IMR-90 (cell line): ENCODE data around the gene RIMS3. TPM values are rescaled to one million over a fixed set of nuclear protein-coding genes. Genes with fewer than 3 reads are reported as not detected.

Experiments used
- ATAC-seq: fragments of 200-7000 bp; cut with Tn5 transposase; 2 replicates; pipeline ENCODE4 v1.9.1; 2020; ENCODE audit warnings: low read depth, mild to moderate bottlenecking, moderate library complexity
- BruUV-seq: library from RNA; stranded (reverse); fragments of 400-500 nt; replicated peaks from 2 replicates; lab custom pipeline; 2021; lab: Mats Ljungman, UMichigan
- CTCF ChIA-PET: fragments of 300-600 bp; formaldehyde crosslinking; extraction: SDS; loops from one replicate; lab custom pipeline; 2021; ENCODE audit warnings: antibody characterized with exemption; lab: Yijun Ruan, JAX
- POLR2A ChIA-PET: fragments of 300-600 bp; sonication (Branson Sonifier 250); formaldehyde crosslinking; loops from one replicate; lab custom pipeline; 2022; ENCODE audit warnings: antibody characterized with exemption; ENCODE audit not compliant: unreplicated experiment; lab: Charles Lee
- DNase-seq: peaks from one replicate; pipeline ENCODE4 v3.0.0; 2013
- H2AFZ ChIP-seq: replicated peaks from 2 replicates; pipeline ENCODE3; 2013; ENCODE audit warnings: low read length, mild to moderate bottlenecking; ENCODE audit not compliant: poor library complexity
- H2AK5ac ChIP-seq: 2 replicates; pipeline ENCODE4 v1.6.1; 2013; ENCODE audit warnings: low read depth, low read length, inconsistent platforms
- H2AK9ac ChIP-seq: replicated peaks from 2 replicates; pipeline ENCODE3; 2013; ENCODE audit warnings: mild to moderate bottlenecking, low read depth, low read length, moderate library complexity; ENCODE audit not compliant: poor library complexity
- H2BK120ac ChIP-seq: 2 replicates; pipeline ENCODE4 v1.6.1; 2013; ENCODE audit warnings: low read depth, low read length, inconsistent platforms
- H2BK15ac ChIP-seq: 3 replicates; pipeline ENCODE4 v1.6.1; 2013; ENCODE audit warnings: low read depth, low read length, inconsistent platforms
- H2BK20ac ChIP-seq: 2 replicates; pipeline ENCODE4 v1.6.1; 2013; ENCODE audit warnings: low read depth, mild to moderate bottlenecking, inconsistent platforms, low read length, moderate library complexity
- H2BK5ac ChIP-seq: 2 replicates; pipeline ENCODE4 v1.6.1; 2013; ENCODE audit warnings: mild to moderate bottlenecking, low read depth, low read length, inconsistent platforms; ENCODE audit not compliant: poor library complexity, severe bottlenecking
- H3K14ac ChIP-seq: replicated peaks from 2 replicates; pipeline ENCODE4 v1.6.1; 2013; ENCODE audit warnings: low read depth, low read length, inconsistent platforms
- H3K18ac ChIP-seq: 2 replicates; pipeline ENCODE4 v1.6.1; 2013; ENCODE audit warnings: low read depth, low read length, control low read depth
- H3K23ac ChIP-seq: 2 replicates; pipeline ENCODE4 v1.6.1; 2013; ENCODE audit warnings: low read depth, low read length, inconsistent platforms
- H3K27ac ChIP-seq: 2 replicates; pipeline ENCODE4 v1.5.1; 2013; ENCODE audit warnings: mild to moderate bottlenecking, control low read depth, low read length; ENCODE audit not compliant: insufficient read depth
- H3K27me3 ChIP-seq: 2 replicates; pipeline ENCODE4 v1.6.1; 2013; ENCODE audit warnings: low read length; ENCODE audit not compliant: control insufficient read depth, insufficient read depth
- H3K36me3 ChIP-seq: 2 replicates; pipeline ENCODE4 v1.6.1; 2013; ENCODE audit warnings: low read length, mixed read lengths; ENCODE audit not compliant: control insufficient read depth, insufficient read depth
- H3K4ac ChIP-seq: 2 replicates; pipeline ENCODE4 v1.6.1; 2013; ENCODE audit warnings: low read depth, low read length, inconsistent platforms
- H3K4me1 ChIP-seq: 2 replicates; pipeline ENCODE4 v1.6.1; 2013; ENCODE audit warnings: low read length, mixed read lengths; ENCODE audit not compliant: control insufficient read depth, insufficient read depth
- H3K4me2 ChIP-seq: 2 replicates; pipeline ENCODE4 v1.6.1; 2013; ENCODE audit warnings: low read depth, mild to moderate bottlenecking, control low read depth, low read length, moderate library complexity
- H3K4me3 ChIP-seq: 2 replicates; pipeline ENCODE4 v1.5.1; 2013; ENCODE audit warnings: low read depth, mild to moderate bottlenecking, control low read depth, low read length, moderate library complexity; ENCODE audit not compliant: insufficient read depth
- H3K56ac ChIP-seq: 2 replicates; pipeline ENCODE4 v1.6.1; 2013; ENCODE audit warnings: low read length, inconsistent platforms; ENCODE audit not compliant: insufficient read depth; ENCODE audit errors: extremely low read depth
- H3K79me1 ChIP-seq, 2 experiments: 2 replicates each; pipeline ENCODE4 v1.6.1; 2013; ENCODE audit warnings: low read length in 2 of 2, inconsistent platforms in 1 of 2, low read depth in 1 of 2
- H3K9ac ChIP-seq: 2 replicates; pipeline ENCODE4 v1.6.1; 2013; ENCODE audit warnings: low read depth, low read length, control low read depth
- H3K9me1 ChIP-seq: 2 replicates; pipeline ENCODE4 v1.6.1; 2013; ENCODE audit warnings: low read length, inconsistent platforms; ENCODE audit not compliant: insufficient read depth
- H3K9me3 ChIP-seq: 2 replicates; pipeline ENCODE4 v1.6.1; 2013; ENCODE audit warnings: low read length; ENCODE audit not compliant: control insufficient read depth, insufficient read depth
- H4K20me1 ChIP-seq: 2 replicates; pipeline ENCODE4 v1.6.1; 2013; ENCODE audit warnings: low read length, inconsistent platforms; ENCODE audit not compliant: insufficient read depth
- H4K5ac ChIP-seq: 2 replicates; pipeline ENCODE4 v1.6.1; 2013; ENCODE audit warnings: mild to moderate bottlenecking, low read depth, low read length, control low read depth
- H4K8ac ChIP-seq, 2 experiments: 2 replicates each; pipeline ENCODE4 v1.6.1; 2013; ENCODE audit warnings: low read depth in 2 of 2, low read length in 2 of 2, control low read depth in 1 of 2, inconsistent platforms in 1 of 2
- H4K91ac ChIP-seq: 2 replicates; pipeline ENCODE4 v1.6.1; 2013; ENCODE audit warnings: low read depth, low read length, inconsistent platforms; ENCODE audit not compliant: insufficient read depth
- BHLHE40 ChIP-seq: fragments of 150-350 bp; IDR thresholded peaks from 2 replicates; pipeline ENCODE4 v1.6.1; 2016; ENCODE audit warnings: mild to moderate bottlenecking, low read depth, low read length
- CEBPB ChIP-seq: IDR thresholded peaks from 2 replicates; pipeline ENCODE4 v1.6.1; 2012; ENCODE audit warnings: low read depth, low read length, improper control_type of control experiment
- CHD1 ChIP-seq: IDR thresholded peaks from 2 replicates; pipeline ENCODE4 v1.6.1; 2012; ENCODE audit warnings: low read depth, low read length, improper control_type of control experiment
- FOS ChIP-seq: fragments of 150-350 bp; IDR thresholded peaks from 2 replicates; pipeline ENCODE4 v1.6.1; 2016; ENCODE audit warnings: low read depth, low read length
- MAFK ChIP-seq: IDR thresholded peaks from 2 replicates; pipeline ENCODE4 v1.6.1; 2012; ENCODE audit warnings: low read depth, low read length, improper control_type of control experiment
- MAZ ChIP-seq: IDR thresholded peaks from 2 replicates; pipeline ENCODE4 v1.6.1; 2012; ENCODE audit warnings: low read depth, mild to moderate bottlenecking, low read length, improper control_type of control experiment, moderate library complexity, borderline replicate concordance
- MXI1 ChIP-seq: IDR thresholded peaks from 2 replicates; pipeline ENCODE4 v1.6.1; 2012; ENCODE audit warnings: low read depth, mild to moderate bottlenecking, low read length, moderate library complexity, borderline replicate concordance
- NFE2L2 ChIP-seq: fragments of 150-350 bp; IDR thresholded peaks from 2 replicates; pipeline ENCODE4 v1.6.1; 2016; ENCODE audit warnings: low read depth, mild to moderate bottlenecking, low read length
- POLR2A ChIP-seq: IDR thresholded peaks from 2 replicates; pipeline ENCODE4 v1.6.1; 2012; ENCODE audit warnings: mild to moderate bottlenecking, low read depth, low read length
- RAD21 ChIP-seq: IDR thresholded peaks from 2 replicates; pipeline ENCODE4 v1.6.1; 2012; ENCODE audit warnings: low read length, improper control_type of control experiment
- RFX5 ChIP-seq: IDR thresholded peaks from 2 replicates; pipeline ENCODE4 v1.8.0; 2012; ENCODE audit warnings: low read depth, mild to moderate bottlenecking, low read length, moderate library complexity
- SMC3 ChIP-seq: fragments of 150-350 bp; IDR thresholded peaks from 2 replicates; pipeline ENCODE4 v1.6.1; 2016; ENCODE audit warnings: low read depth, mild to moderate bottlenecking, antibody characterized with exemption, low read length, moderate library complexity
- WGBS, 2 experiments: methylation state at CpG; one replicate each; pipeline versions ENCODE4 v1.1.5 to v1.1.7; 2013; ENCODE audit warnings: missing lambda C conversion rate in 2 of 2; ENCODE audit not compliant: insufficient read length in 1 of 2; ENCODE audit errors: extremely low coverage in 2 of 2; 5-methylcytosine and 5-hydroxymethylcytosine counted together
- dilution Hi-C: fragments of 300-500 bp; cut with HindIII; formaldehyde crosslinking; loops from one replicate; pipeline ENCODE4 v1.14.3; 2018; ENCODE audit warnings: low sequenced_read_pairs; ENCODE audit not compliant: unreplicated experiment
- in situ Hi-C: fragments of 300-500 bp; cut with MboI; formaldehyde crosslinking; loops from 3 replicates; pipeline ENCODE4 v1.14.3; 2019; ENCODE audit warnings: low sequenced_read_pairs, inconsistent platforms, mixed read lengths
- intact Hi-C: fragments of 100-400 bp; cut with micrococcal nuclease; formaldehyde crosslinking; loops from 2 replicates; pipeline ENCODE4 v1.10.0; 2022
- polyA plus RNA-seq, 3 experiments: library from polyadenylated mRNA; depleted of rRNA; stranded (reverse); fragments of >200 nt; gene quantifications; 2 replicates each; pipeline ENCODE4 v1.2.3, GENCODE V29; 2012; ENCODE audit warnings: low replicate concordance in 1 of 3
- total RNA-seq: library from RNA; depleted of rRNA; stranded (reverse); fragments of >200 nt; gene quantifications from 2 replicates; pipeline ENCODE4 v1.2.3, GENCODE V29; 2012
- TF ChIP-seq, protein P1 (sequence below): conservative IDR thresholded peaks from 2 replicates; pipeline ENCODE4 v1.5.1; 2012; ENCODE audit warnings: mild to moderate bottlenecking, low read depth, low read length, improper control_type of control experiment
- TF ChIP-seq, protein P2 (sequence below): fragments of 150-350 bp; IDR thresholded peaks from 2 replicates; pipeline ENCODE4 v1.6.1; 2016; ENCODE audit warnings: low read depth, mild to moderate bottlenecking, low read length, moderate library complexity, borderline replicate concordance
- TF ChIP-seq, protein P3 (sequence below): fragments of 150-350 bp; IDR thresholded peaks from 2 replicates; pipeline ENCODE4 v1.6.1; 2017; ENCODE audit warnings: mild to moderate bottlenecking, antibody characterized with exemption, low read length, low read depth

RIMS3 gene
- total and polyA plus RNA-seq, 2 of the 4 experiments (the other 2 are of a cell fraction) = 0.10 to 0.36 TPM

DNA sequence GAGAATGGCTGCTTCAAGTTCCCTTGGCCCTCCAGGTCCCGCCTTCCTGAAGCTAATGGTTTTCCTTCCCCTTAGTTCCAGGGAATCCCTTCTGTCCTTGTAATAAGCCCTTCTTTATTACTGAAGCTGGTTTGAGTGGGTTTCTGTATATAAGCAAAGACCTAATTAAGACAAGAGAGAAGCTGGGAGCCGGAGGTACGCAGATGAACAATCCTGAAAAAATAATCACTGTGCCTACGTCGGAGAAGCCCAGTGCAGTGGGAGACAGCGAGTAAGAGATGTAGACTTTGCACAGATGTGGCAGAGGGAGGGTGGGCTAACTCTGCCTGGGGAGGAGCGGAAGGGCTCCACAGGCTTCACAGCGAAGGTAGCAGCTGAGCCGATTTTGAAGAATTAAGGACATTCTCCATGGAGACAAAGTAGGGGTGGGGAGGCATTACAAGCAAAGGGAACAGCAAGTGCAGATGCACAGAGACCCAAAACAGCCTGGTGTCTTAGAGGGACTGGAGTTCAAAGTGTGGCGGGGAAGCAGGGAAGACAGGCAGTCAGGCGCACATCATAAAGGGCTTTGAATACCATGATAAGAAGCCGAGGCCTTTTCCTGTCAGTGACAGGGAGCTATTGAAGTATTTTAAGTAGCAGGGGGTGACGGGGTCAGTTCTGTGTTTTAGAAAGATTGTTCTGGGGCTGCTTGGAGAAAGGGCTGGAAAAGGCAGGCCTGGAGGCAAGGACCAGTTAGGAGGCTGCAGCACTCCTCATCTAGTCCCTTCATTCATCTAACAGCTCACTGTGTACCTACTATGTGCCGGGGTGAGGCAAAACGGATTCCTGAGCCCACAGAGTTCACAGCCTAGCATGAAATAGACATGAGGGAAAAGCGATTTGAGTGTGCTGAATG, 6.5 kb downstream of the RIMS3 start:
- Histone ChIP-seq H3K4ac (no peak overlapping the region), H3K9ac (no peak overlapping the region), H3K4me3 (no peak overlapping the region), H2BK15ac (no peak overlapping the region), H3K4me1 (no peaks in the 10 kb centered on the region; the same call in 1 of the 2 replicates), H3K36me3 (no peaks in the 10 kb centered on the region), H2AFZ (no peak overlapping the region), H2BK120ac (no peak overlapping the region), H3K14ac (no peak overlapping the region), H2BK5ac (no peak overlapping the region), H3K23ac (no peak overlapping the region), H3K9me1 (peaks cover 6% of the 10 kb centered on the region; the same call in 1 of the 2 replicates), H4K8ac (no peak overlapping the region), H2BK20ac (no peak overlapping the region), H4K20me1 (no peaks in the 10 kb centered on the region), H4K5ac (no peak overlapping the region), H3K56ac (no peak overlapping the region), H2AK9ac (no peak overlapping the region), H3K79me1 (no peaks in the 10 kb centered on the region), H4K91ac (no peak overlapping the region), H3K27ac (no peak overlapping the region), H3K9me3 (peaks cover 3% of the 10 kb centered on the region; the same call in 1 of the 2 replicates), H2AK5ac (no peak overlapping the region), H3K18ac (no peak overlapping the region), H3K4me2 (no peak overlapping the region), H3K27me3 (peaks cover 48% of the 10 kb centered on the region)
- CTCF ChIA-PET = no interaction called here
- BruUV-seq = no TSS peak
- WGBS, 2 experiments = 22% methylated on average over 14 of the region's 16 CpGs; no CpG with 5 or more reads in 1 of the 2 experiments
- POLR2A ChIA-PET = no interaction called here
- intact Hi-C loops (no loop called here), in situ Hi-C loops (no loop called here), dilution Hi-C loops (no loop called here)
- no peak for DNase-seq
- ATAC-seq = no peak
- TF ChIP-seq BHLHE40 (no peak), NFE2L2 (no peak), MXI1 (no peak), RAD21 (no peak), MAZ (no peak), MAFK (no peak), POLR2A (no peak), FOS (no peak), CEBPB (no peak), RFX5 (no peak), CHD1 (no peak), SMC3 (no peak)
- TF ChIP-seq, protein P1, sequence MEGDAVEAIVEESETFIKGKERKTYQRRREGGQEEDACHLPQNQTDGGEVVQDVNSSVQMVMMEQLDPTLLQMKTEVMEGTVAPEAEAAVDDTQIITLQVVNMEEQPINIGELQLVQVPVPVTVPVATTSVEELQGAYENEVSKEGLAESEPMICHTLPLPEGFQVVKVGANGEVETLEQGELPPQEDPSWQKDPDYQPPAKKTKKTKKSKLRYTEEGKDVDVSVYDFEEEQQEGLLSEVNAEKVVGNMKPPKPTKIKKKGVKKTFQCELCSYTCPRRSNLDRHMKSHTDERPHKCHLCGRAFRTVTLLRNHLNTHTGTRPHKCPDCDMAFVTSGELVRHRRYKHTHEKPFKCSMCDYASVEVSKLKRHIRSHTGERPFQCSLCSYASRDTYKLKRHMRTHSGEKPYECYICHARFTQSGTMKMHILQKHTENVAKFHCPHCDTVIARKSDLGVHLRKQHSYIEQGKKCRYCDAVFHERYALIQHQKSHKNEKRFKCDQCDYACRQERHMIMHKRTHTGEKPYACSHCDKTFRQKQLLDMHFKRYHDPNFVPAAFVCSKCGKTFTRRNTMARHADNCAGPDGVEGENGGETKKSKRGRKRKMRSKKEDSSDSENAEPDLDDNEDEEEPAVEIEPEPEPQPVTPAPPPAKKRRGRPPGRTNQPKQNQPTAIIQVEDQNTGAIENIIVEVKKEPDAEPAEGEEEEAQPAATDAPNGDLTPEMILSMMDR = no peak
- TF ChIP-seq, protein P2, sequence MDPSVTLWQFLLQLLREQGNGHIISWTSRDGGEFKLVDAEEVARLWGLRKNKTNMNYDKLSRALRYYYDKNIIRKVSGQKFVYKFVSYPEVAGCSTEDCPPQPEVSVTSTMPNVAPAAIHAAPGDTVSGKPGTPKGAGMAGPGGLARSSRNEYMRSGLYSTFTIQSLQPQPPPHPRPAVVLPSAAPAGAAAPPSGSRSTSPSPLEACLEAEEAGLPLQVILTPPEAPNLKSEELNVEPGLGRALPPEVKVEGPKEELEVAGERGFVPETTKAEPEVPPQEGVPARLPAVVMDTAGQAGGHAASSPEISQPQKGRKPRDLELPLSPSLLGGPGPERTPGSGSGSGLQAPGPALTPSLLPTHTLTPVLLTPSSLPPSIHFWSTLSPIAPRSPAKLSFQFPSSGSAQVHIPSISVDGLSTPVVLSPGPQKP = no peak
- TF ChIP-seq, protein P3, sequence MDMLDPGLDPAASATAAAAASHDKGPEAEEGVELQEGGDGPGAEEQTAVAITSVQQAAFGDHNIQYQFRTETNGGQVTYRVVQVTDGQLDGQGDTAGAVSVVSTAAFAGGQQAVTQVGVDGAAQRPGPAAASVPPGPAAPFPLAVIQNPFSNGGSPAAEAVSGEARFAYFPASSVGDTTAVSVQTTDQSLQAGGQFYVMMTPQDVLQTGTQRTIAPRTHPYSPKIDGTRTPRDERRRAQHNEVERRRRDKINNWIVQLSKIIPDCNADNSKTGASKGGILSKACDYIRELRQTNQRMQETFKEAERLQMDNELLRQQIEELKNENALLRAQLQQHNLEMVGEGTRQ = no peak
